GM12872 (cell line): ENCODE data around the gene CRIM1.

Experiments used
- TF ChIP-seq, protein P1 (sequence below): IDR thresholded peaks from 3 replicates; pipeline ENCODE4 v1.5.1; 2011; ENCODE audit warnings: low read depth, mild to moderate bottlenecking, low read length, moderate library complexity; ENCODE audit not compliant: insufficient read depth

Gene CRIM1

DNA sequence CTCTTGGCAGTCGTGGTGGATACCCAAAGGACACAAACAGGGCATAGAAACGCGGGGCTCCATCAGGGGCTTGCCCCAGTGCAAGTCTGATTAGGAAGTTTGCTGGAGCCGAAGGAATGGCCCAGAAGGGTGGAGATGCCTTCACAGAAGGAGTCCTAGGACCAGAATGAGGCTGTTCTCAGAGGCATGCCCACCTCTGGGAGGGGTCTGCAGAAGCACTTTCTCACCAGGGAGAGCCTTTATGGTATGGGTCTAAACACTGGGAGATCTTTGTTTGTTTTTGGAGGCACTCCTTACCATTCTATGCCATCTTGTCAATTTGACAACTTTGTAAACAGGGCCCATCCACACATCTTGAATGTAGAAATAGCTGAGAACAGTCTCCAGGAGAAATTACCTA, 75.0 kb downstream of the CRIM1 start:
- TF ChIP-seq, protein P1, sequence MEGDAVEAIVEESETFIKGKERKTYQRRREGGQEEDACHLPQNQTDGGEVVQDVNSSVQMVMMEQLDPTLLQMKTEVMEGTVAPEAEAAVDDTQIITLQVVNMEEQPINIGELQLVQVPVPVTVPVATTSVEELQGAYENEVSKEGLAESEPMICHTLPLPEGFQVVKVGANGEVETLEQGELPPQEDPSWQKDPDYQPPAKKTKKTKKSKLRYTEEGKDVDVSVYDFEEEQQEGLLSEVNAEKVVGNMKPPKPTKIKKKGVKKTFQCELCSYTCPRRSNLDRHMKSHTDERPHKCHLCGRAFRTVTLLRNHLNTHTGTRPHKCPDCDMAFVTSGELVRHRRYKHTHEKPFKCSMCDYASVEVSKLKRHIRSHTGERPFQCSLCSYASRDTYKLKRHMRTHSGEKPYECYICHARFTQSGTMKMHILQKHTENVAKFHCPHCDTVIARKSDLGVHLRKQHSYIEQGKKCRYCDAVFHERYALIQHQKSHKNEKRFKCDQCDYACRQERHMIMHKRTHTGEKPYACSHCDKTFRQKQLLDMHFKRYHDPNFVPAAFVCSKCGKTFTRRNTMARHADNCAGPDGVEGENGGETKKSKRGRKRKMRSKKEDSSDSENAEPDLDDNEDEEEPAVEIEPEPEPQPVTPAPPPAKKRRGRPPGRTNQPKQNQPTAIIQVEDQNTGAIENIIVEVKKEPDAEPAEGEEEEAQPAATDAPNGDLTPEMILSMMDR, result no peak

DNA sequence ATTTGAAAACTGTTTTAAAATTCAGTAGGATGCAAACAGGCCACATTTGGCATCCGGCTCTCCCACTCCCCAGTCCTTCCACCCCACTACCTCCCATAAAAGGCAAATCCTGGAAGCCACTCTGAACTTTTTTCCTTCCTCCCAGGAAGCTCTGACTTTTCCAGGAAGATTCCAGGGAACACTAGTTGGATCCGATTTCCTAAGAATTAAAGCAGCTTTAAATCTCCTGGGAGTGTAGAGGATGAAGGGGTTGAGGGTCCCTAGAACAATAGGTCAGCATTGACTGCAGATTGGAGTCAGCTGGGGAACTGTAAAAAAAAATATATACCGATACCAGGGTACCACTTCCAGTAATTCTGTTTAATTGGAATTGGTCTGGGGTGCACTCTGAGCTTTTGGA, 76.9 kb downstream of the CRIM1 start:
- TF ChIP-seq, protein P1, result no peak

DNA sequence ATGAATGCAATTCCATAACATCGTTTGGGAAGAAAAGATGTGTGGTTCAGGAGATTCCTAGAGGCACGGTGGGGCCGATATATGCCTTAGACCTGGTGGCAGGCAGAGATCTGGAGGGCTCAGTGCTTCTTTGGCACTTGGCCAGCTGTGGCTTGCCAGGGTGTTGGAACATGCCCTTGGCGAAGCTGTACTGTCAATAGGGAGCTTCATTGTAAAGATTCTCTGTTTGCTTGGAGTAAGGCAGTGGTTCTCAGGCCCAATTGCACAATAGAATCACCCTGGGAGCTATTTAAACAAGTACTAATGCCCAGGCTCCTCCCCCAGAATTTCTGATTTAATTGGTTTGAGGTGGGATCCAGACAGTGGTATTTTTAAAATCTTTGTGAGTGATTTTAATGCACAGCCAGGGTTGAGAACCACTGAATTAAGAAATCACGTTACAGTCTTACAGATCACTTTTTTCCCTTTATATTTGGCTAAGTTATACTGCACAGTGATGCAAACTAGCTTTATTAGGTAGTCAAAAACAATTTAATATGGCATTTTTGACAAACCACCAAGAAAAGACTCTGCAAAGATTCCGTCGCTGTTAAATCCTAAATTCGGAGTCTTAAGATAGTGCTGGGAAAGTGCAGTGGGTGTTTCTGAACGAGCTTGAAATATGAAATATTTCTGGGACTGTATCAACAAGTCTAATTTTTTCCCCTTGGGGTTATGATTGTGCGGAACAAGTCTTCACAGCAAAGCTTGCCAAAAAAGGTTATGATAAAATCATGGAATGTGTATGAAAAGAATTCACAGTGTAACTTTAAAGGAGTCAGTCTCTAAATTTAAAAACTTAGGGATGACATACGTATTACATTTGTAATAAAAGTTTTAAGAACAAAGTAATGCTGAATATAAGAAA, 78.0 kb downstream of the CRIM1 start:
- TF ChIP-seq, protein P1, result no peak

DNA sequence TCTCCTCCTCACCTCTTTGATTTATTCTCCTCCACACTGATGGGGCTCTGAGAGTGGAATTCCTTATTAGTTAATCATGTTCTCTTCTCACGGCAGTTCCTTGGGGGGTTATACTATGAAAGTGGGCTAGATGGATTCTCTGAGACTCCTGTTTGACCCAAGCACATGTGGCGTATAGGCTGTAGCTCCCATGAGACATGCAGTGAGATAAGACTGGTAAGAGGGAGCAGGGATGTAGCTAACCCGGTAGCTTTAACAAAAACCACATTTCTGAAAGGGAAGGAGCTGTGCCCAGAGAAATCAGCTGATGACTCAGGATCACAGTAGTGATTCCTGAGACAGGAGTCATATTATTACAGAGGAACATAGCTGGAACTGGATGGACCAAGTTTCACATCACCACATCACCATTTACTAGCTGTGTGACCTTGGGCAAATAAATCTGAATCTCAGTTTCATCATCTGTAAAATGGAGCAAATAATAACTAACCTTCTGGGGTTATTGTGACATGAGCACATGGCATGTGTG, 82.9 kb downstream of the CRIM1 start:
- TF ChIP-seq, protein P1, result no peak

DNA sequence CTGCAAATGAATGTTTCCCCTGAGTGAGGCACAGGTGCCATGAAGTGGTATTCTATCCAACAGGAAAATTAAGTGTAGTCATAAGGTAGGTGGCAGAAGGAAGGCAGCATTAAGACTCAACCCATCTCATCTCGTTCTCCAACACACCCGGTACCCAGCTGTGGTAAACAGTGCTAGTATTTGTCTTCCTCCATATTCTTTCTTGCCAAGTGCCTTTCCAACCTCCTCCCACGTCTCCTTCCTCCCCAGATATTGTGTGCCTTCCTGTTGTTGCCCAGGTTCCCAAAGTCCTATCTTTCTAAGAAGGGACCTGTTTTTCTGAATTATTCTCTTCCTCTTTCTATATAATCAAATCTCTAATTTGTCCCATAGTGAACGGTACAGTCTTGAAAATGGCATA, 83.5 kb downstream of the CRIM1 start:
- TF ChIP-seq, protein P1, result no peak

DNA sequence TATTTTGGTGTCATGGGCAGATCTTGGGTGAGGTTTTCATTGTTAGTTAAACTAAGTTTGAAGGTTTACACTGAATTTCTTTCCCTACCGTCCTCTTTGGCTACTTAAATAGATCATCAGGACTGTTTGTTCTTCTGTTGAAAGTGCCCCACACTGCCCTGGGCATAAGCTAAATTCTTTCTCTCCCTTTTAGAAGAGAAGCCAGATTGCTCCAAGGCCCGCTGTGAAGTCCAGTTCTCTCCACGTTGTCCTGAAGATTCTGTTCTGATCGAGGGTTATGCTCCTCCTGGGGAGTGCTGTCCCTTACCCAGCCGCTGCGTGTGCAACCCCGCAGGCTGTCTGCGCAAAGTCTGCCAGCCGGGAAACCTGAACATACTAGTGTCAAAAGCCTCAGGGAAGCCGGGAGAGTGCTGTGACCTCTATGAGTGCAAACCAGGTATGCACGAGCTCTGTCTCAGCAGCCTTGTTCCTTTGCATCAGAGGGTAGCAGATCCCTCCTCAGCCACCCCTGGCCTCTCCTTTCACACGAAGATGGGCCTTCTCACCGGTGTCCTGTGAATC, 85.6 kb downstream of the CRIM1 start:
- TF ChIP-seq, protein P1, result no peak

DNA sequence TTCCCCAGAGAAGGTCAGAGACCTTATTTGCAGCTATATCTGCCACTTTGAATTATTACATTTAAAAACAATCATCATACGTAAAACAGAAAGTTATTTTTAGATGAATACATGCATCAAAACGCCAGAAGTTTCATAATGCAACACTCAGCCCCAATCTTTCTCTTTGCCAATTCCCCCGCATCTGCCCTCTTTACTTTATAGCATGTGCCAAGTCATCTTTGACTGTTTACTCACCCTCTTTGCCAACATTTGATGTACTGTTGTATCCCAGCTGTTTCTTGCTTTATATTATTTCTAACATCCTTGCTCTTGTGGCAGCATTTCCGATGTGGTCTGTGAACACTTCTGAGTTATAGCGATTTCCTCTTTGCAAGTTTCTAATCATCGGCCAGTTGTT, 86.2 kb downstream of the CRIM1 start:
- TF ChIP-seq, protein P1, result no peak
